CD8-positive, alpha-beta memory T cell (primary cell): Measurements from ENCODE around the gene MTA3. TPM values are rescaled to one million over a fixed set of nuclear protein-coding genes. Genes with fewer than 3 reads are reported as not detected.
"Not testable (repeated sequence)": the region's sequence is repeated elsewhere in the genome, so short reads cannot be mapped to it uniquely, and the experiment has no call there.

Experiments used
- CTCF ChIA-PET: fragments of 350-600 bp; sonication (Branson Sonifier 250); formaldehyde crosslinking; loops from one replicate; lab custom pipeline; 2021; ENCODE audit warnings: antibody characterized with exemption; lab: Charles Lee
- POLR2A ChIA-PET: fragments of 350-600 bp; sonication (Branson Sonifier 250); formaldehyde crosslinking; loops from one replicate; lab custom pipeline; 2021; ENCODE audit warnings: antibody characterized with exemption; lab: Charles Lee
- DNase-seq, 5 donors: peaks; one replicate each; pipeline versions ENCODE4 v3.0.0 to v3.0.0-alpha.2; 2020 to 2022; ENCODE audit warnings: mixed read lengths in 1 of 5
- H3K27ac ChIP-seq: one replicate; pipeline ENCODE4 v1.7.0; 2013; ENCODE audit warnings: low read depth, mild to moderate bottlenecking, low read length, moderate library complexity
- H3K27me3 ChIP-seq: 2 replicates; pipeline ENCODE4 v1.7.0; 2013; ENCODE audit warnings: low read length, mild to moderate bottlenecking; ENCODE audit not compliant: insufficient read depth, poor library complexity, severe bottlenecking
- H3K36me3 ChIP-seq: 2 replicates; pipeline ENCODE4 v1.7.0; 2013; ENCODE audit warnings: mild to moderate bottlenecking, low read length, moderate library complexity; ENCODE audit not compliant: insufficient read depth
- H3K4me1 ChIP-seq: 2 replicates; pipeline ENCODE4 v1.7.0; 2013; ENCODE audit warnings: mild to moderate bottlenecking, low read length, moderate library complexity; ENCODE audit not compliant: insufficient read depth
- H3K4me3 ChIP-seq: 2 replicates; pipeline ENCODE4 v1.7.0; 2013; ENCODE audit warnings: mild to moderate bottlenecking, low read length
- H3K9me3 ChIP-seq: 2 replicates; pipeline ENCODE4 v1.7.0; 2013; ENCODE audit warnings: mild to moderate bottlenecking, low read length
- H3K27ac Mint-ChIP-seq, 8 donors: one replicate each; pipeline ENCODE4 v1.8.0; 2020 to 2021; ENCODE audit warnings: mixed read lengths in 8 of 8, mild to moderate bottlenecking in 6 of 8, inconsistent platforms in 3 of 8, moderate library complexity in 3 of 8
- H3K27me3 Mint-ChIP-seq, 2 donors: one replicate each; pipeline ENCODE4 v1.8.0; 2020 to 2021; ENCODE audit warnings: mixed read lengths in 2 of 2, mild to moderate bottlenecking in 1 of 2, moderate library complexity in 1 of 2
- H3K36me3 Mint-ChIP-seq, 3 donors: one replicate each; pipeline ENCODE4 v1.8.0; 2020 to 2021; ENCODE audit warnings: mixed read lengths in 3 of 3, inconsistent platforms in 1 of 3, mild to moderate bottlenecking in 1 of 3
- H3K4me1 Mint-ChIP-seq, 3 donors: one replicate each; pipeline ENCODE4 v1.8.0; 2020 to 2021; ENCODE audit warnings: mixed read lengths in 3 of 3, inconsistent platforms in 1 of 3, mild to moderate bottlenecking in 1 of 3
- H3K4me3 Mint-ChIP-seq, 7 donors: one replicate each; pipeline ENCODE4 v1.8.0; 2020 to 2021; ENCODE audit warnings: mixed read lengths in 7 of 7, mild to moderate bottlenecking in 6 of 7, moderate library complexity in 4 of 7, inconsistent platforms in 2 of 7
- H3K9me3 Mint-ChIP-seq, 5 donors: one replicate each; pipeline ENCODE4 v1.8.0; 2020 to 2022; ENCODE audit warnings: mixed read lengths in 5 of 5, mild to moderate bottlenecking in 3 of 5, moderate library complexity in 2 of 5, inconsistent platforms in 1 of 5
- polyA plus RNA-seq: library from polyadenylated mRNA; unstranded; fragments of 300-500 nt; fragmentation: Illumina TruSeq; gene quantifications from one replicate; pipeline ENCODE4 v1.2.3, GENCODE V29; 2021
- total RNA-seq, 2 experiments: library from RNA; stranded (reverse); gene quantifications; one replicate each; pipeline ENCODE4 v1.2.3, GENCODE V29; 2021

The MTA3 gene
- total and polyA plus RNA-seq, 3 experiments from 2014 or later = 7.9 to 24.1 (median 20.0) TPM

DNA sequence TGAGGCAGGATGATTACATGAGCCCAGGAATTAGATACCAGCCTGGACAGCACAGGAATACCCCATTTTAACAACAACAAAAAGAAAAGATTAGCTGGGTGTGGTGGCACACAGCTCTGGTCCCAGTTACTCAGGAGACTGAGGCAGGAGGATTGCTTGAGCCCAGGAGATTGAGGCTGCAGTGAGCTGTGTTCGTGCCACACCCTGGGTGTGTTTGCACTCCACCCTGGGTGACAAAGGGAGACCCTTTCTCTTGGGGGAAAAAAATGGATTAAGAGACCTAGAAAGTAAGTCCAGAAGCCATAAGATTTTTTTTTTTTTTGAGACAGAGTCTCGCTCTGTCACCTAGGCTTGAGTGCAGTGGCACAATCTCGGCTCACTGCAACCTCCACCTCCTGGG, 16.2 kb downstream of the MTA3 start:
- H3K4me1 ChIP-seq, H3K27me3 Mint-ChIP-seq, CTCF ChIA-PET, H3K36me3 ChIP-seq, H3K9me3 ChIP-seq, DNase-seq, H3K4me3 ChIP-seq, H3K27ac ChIP-seq, H3K9me3 Mint-ChIP-seq, H3K4me3 Mint-ChIP-seq, H3K27me3 ChIP-seq, H3K27ac Mint-ChIP-seq: not testable (repeated sequence)
- Mint-ChIP-seq H3K36me3 (peaks cover 11 to 39% (median 22%) of the 10 kb centered on the region in 3 donors), H3K4me1 (peaks cover 2 to 13% (median 11%) of the 10 kb centered on the region in 3 donors)
- POLR2A ChIA-PET = interaction anchor here (0.6 kb wide), 1 partner anchor 10 kb away, joined by 5 read pairs; no protein-coding TSS in a partner anchor

DNA sequence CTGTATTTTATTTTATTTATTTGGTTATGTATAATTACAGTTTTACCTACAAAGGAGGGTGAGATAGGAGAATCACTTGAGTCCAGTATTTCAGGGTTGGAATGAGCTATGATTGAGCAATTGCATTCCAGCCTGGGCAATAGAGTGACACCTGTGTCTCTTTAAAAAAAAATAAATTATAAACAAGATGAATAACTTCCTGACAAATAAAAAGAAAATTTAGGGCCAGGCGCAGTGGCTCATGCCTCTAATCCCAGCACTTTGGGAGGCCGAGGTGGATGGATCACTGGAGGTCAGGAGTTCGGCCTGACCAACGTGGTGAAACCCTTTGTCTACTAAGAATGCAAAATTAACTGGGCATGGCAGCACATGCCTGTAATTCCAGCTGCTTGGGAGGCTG, 17.3 kb downstream of the MTA3 start:
- CTCF ChIA-PET = no interaction called here
- H3K36me3 Mint-ChIP-seq = peaks cover 5 to 36% (median 25%) of the 10 kb centered on the region in 3 donors
- POLR2A ChIA-PET = no interaction called here

DNA sequence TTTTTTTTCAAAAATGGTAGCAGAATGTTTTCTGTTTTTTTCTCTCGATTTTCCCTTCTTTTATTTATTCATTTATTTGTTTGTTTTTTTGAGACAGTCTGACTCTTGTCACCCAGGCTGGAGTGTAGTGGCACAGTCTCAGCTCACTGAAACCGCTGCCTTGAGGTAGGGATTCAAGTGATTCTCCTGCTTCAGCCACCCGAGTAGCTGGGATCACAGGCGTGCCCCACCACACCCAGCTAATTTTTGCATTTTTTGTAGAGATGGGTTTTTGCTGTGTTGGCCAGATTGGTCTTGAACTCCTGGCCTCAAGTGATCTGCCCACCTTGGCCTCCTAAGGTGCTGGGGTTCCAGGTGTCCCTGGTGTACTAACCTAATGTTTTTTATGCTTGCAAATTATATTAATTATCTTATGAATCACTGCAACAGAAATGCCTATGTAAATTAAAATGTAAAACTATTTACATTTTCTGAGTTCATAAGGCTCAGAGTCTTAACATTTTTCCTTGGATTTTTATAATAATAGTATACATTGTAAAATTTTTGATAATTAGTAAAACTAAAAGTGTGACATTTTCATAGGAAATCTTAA, 19.2 kb downstream of the MTA3 start:
- DNase-seq = no peak
- Mint-ChIP-seq H3K27me3 (no peaks in the 10 kb centered on the region), H3K4me3 (no peak overlapping the region), H3K9me3 (no peaks in the 10 kb centered on the region), H3K36me3 (peaks cover 4 to 28% (median 25%) of the 10 kb centered on the region in 3 donors), H3K27ac (peak overlapping the region in 1 of 8 donors; percentile 65), H3K4me1 (peaks cover 4 to 9% (median 5%) of the 10 kb centered on the region in 3 donors)
- H3K27ac ChIP-seq = no peak overlapping the region
- CTCF ChIA-PET = no interaction called here
- no peaks in the 10 kb centered on the region for H3K9me3 ChIP-seq
- no peaks in the 10 kb centered on the region for H3K4me1 ChIP-seq
- H3K27me3 ChIP-seq = no peaks in the 10 kb centered on the region
- H3K4me3 ChIP-seq = no peak overlapping the region
- no peaks in the 10 kb centered on the region for H3K36me3 ChIP-seq
- POLR2A ChIA-PET = no interaction called here

More for the DNA sequence above, 17.3 kb downstream of the MTA3 start:
- Mint-ChIP-seq H3K27ac (no peak overlapping the region), H3K27me3 (no peaks in the 10 kb centered on the region), H3K9me3 (no peaks in the 10 kb centered on the region), H3K4me1 (peaks cover 4 to 11% (median 9%) of the 10 kb centered on the region in 3 donors), H3K4me3 (no peak overlapping the region)
- no peaks in the 10 kb centered on the region for H3K36me3 ChIP-seq
- H3K27me3 ChIP-seq = no peaks in the 10 kb centered on the region
- no peak overlapping the region for H3K4me3 ChIP-seq
- DNase-seq = no peak
- no peaks in the 10 kb centered on the region for H3K9me3 ChIP-seq
- H3K27ac ChIP-seq = no peak overlapping the region
- H3K4me1 ChIP-seq = no peaks in the 10 kb centered on the region

DNA sequence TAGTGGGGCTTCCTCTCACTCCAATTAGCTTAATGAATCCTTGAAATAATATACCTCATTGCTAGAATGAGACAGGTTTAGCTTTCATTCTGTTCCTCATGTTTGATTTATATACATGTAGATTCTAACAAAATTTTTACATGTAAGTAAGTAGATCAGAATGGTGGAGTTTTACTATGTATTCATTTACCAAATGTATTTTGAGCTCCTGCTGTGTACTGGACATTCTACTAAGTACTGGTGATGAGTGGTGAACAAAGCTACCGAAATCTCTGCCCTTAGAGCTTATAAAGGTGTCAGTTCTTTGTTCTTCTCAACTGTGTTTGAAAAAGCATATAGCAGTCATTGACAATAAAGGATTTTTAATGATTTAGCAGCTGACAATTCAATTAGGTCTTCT, 19.7 kb downstream of the MTA3 start:
- H3K4me1 ChIP-seq = no peaks in the 10 kb centered on the region
- no peak for DNase-seq
- Mint-ChIP-seq H3K9me3 (no peaks in the 10 kb centered on the region), H3K4me3 (no peak overlapping the region), H3K27ac (no peak overlapping the region), H3K27me3 (no peaks in the 10 kb centered on the region), H3K36me3 (peaks cover 4 to 24% (median 20%) of the 10 kb centered on the region in 3 donors), H3K4me1 (peaks cover 0 to 4% (median 4%) of the 10 kb centered on the region in 3 donors)
- POLR2A ChIA-PET = no interaction called here
- H3K36me3 ChIP-seq = no peaks in the 10 kb centered on the region
- no peaks in the 10 kb centered on the region for H3K27me3 ChIP-seq
- CTCF ChIA-PET = no interaction called here
- no peaks in the 10 kb centered on the region for H3K9me3 ChIP-seq
- no peak overlapping the region for H3K27ac ChIP-seq
- no peak overlapping the region for H3K4me3 ChIP-seq

DNA sequence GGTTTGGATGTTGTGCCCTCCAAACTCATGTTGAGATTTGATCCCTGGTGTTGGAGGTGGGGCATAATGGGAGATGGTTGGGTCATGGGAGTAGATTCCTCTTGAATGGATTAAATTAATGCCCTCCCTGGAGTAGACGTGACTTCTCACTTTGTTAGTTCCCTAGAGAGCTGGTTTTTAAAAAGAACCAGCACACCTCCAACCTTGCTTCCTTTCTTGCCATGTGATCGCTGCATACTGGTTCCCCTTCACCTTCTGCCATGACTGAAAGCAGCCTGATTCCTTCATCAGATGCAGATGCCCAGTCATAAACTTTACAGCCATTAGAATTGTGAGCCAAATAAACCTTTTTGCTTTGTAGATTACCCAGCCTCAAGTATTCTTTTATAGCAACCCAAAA, 21.7 kb downstream of the MTA3 start:
- no peak for DNase-seq
- H3K4me1 Mint-ChIP-seq = peaks cover 0 to 4% (median 3%) of the 10 kb centered on the region in 3 donors
- POLR2A ChIA-PET = no interaction called here
- CTCF ChIA-PET = no interaction called here
- H3K27me3 ChIP-seq = no peaks in the 10 kb centered on the region
- no peaks in the 10 kb centered on the region for H3K27me3 Mint-ChIP-seq
- no peaks in the 10 kb centered on the region for H3K36me3 ChIP-seq
- H3K4me1 ChIP-seq = no peaks in the 10 kb centered on the region
- no peak overlapping the region for H3K4me3 Mint-ChIP-seq
- H3K9me3 Mint-ChIP-seq = no peaks in the 10 kb centered on the region
- H3K4me3 ChIP-seq = no peak overlapping the region
- H3K36me3 Mint-ChIP-seq = peaks cover 8 to 16% (median 16%) of the 10 kb centered on the region in 3 donors
- H3K27ac ChIP-seq = no peak overlapping the region
- H3K9me3 ChIP-seq = no peaks in the 10 kb centered on the region
- peak overlapping the region in 1 of 8 donors; percentile 7 for H3K27ac Mint-ChIP-seq

DNA sequence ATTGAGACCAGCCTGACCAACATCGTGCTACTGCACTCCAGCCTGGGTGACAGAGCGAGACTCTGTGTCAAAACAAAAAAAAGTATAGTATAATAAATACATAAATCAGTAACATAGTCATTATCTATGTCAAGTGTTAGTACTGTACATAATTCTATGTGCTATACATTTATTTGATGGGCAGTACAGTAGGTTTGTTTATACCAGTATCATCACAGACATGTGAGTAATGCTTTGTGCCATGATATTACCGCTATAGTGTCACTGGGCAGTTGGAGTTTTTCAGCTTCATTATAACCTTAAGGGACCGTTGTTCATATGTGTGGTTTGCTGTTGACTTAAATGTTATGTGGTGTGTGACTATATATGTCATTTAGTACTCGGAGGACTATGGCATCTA, 24.9 kb downstream of the MTA3 start:
- H3K36me3 ChIP-seq = no peaks in the 10 kb centered on the region
- Mint-ChIP-seq H3K4me3 (no peak overlapping the region), H3K27me3 (no peaks in the 10 kb centered on the region), H3K4me1 (peaks cover 3 to 5% (median 4%) of the 10 kb centered on the region in 3 donors), H3K27ac (peak overlapping the region in 1 of 8 donors; percentile 72), H3K9me3 (no peaks in the 10 kb centered on the region), H3K36me3 (peaks cover 4 to 12% (median 10%) of the 10 kb centered on the region in 3 donors)
- no peak for DNase-seq
- no peaks in the 10 kb centered on the region for H3K9me3 ChIP-seq
- CTCF ChIA-PET = no interaction called here
- POLR2A ChIA-PET = no interaction called here
- H3K27ac ChIP-seq = no peak overlapping the region
- H3K27me3 ChIP-seq = no peaks in the 10 kb centered on the region
- H3K4me1 ChIP-seq = no peaks in the 10 kb centered on the region
- H3K4me3 ChIP-seq = no peak overlapping the region

DNA sequence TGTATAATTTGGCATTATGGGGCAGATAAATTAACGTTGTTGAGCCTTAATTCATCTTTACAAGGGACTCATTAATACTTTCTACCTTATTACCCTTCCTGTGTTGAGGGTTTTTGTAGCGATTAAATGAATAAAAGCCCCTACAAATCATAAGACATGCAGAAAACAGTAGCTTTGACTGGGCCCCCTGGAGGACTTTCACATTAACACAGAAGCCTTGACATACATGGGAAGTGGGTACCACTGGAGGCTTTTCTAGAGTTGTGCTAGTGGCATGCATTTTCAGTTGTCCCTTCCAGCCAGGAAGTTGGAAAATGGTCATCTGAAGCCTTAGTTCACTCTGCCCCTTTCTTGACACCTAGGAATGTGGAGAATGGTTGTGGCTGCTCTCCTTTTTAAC, 30.2 kb downstream of the MTA3 start:
- no peaks in the 10 kb centered on the region for H3K9me3 ChIP-seq
- no peak overlapping the region for H3K27ac ChIP-seq

DNA sequence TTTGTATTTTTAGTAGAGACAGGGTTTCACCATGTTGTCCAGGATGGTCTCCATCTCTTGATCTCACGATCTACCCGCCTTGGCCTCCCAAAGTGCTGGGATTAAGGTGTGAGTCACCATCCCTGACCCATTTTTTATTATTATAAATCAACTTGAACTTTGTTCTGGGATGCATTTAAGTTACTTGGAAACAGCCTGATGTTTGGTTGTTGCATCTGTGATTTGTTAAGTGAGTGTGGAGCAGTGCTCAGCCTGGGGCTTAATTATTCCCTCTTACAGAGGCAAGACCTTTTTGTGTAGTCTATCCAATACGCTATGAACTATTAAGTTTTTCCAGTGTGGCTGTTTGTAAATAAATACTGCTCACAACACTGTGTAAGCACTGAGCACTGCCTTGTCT, 32.6 kb downstream of the MTA3 start:
- Mint-ChIP-seq H3K36me3 (peaks cover 0 to 9% (median 3%) of the 10 kb centered on the region in 3 donors), H3K4me3 (no peak overlapping the region), H3K9me3 (no peaks in the 10 kb centered on the region), H3K4me1 (peaks cover 0 to 5% (median 4%) of the 10 kb centered on the region in 3 donors), H3K27me3 (no peaks in the 10 kb centered on the region), H3K27ac (no peak overlapping the region)
- no peak overlapping the region for H3K4me3 ChIP-seq
- no peaks in the 10 kb centered on the region for H3K27me3 ChIP-seq
- ChIA-PET POLR2A (no interaction called here), CTCF (no interaction called here)
- no peaks in the 10 kb centered on the region for H3K36me3 ChIP-seq
- H3K9me3 ChIP-seq = no peaks in the 10 kb centered on the region
- DNase-seq = no peak
- H3K4me1 ChIP-seq = no peaks in the 10 kb centered on the region
- no peak overlapping the region for H3K27ac ChIP-seq

More for the DNA sequence above, 30.2 kb downstream of the MTA3 start:
- Mint-ChIP-seq H3K36me3 (peaks cover 0 to 9% (median 5%) of the 10 kb centered on the region in 3 donors), H3K4me3 (no peak overlapping the region), H3K27ac (no peak overlapping the region), H3K9me3 (no peaks in the 10 kb centered on the region), H3K27me3 (no peaks in the 10 kb centered on the region), H3K4me1 (peaks cover 2 to 9% (median 5%) of the 10 kb centered on the region in 3 donors)
- DNase-seq = no peak
- no peak overlapping the region for H3K4me3 ChIP-seq
- no peaks in the 10 kb centered on the region for H3K36me3 ChIP-seq
- H3K4me1 ChIP-seq = no peaks in the 10 kb centered on the region
- CTCF ChIA-PET = no interaction called here
- POLR2A ChIA-PET = no interaction called here
- no peaks in the 10 kb centered on the region for H3K27me3 ChIP-seq
